PC-9 (cell line): ENCODE results near the gene ETS2.

ENCODE experiments used
- CTCF ChIP-seq: fragments of 200-600 bp; sonication (generic); conservative IDR thresholded peaks from 2 replicates; pipeline ENCODE4 v1.6.1; 2017; ENCODE audit warnings: mixed run types, antibody characterized with exemption, mild to moderate bottlenecking, moderate library complexity
- EZH2 ChIP-seq: fragments of 200-600 bp; sonication (generic); IDR thresholded peaks from 2 replicates; pipeline ENCODE4 v1.8.0; 2017; ENCODE audit warnings: antibody characterized with exemption, low read depth

GRCh38 chr21:38815060-38815405, 9.3 kb downstream of the ETS2 start:
- TF ChIP-seq CTCF, result no peak
- no peak for TF ChIP-seq EZH2
